ENCODE data around the gene CDC16.

Gene CDC16

DNA sequence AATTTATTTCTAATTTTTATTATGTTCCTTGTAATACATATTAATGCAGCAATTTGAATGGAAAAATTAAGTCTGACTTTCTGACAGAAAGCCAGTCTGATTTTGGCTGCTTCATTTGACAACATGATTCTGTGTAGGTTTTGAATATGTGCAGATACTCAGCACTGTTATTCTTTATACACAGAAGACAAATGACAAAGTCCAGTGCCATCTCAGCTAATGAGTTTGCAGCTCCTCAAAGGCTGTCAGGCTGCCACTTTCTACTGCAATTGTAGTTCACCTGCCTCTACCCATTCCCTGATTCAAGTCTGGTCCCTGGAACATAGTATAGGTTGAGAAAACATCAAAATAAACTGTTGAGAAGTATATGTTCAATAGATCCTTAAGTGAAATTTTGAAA is 76.7 kb downstream of the CDC16 start:
- no peak overlapping the region for H3K4me3 ChIP-seq (ENCODE audit: low read length)
- no peak for TF ChIP-seq ZNF274 (IDR thresholded peaks at IDR 0.05; ENCODE audit: low read depth, low read length)

DNA sequence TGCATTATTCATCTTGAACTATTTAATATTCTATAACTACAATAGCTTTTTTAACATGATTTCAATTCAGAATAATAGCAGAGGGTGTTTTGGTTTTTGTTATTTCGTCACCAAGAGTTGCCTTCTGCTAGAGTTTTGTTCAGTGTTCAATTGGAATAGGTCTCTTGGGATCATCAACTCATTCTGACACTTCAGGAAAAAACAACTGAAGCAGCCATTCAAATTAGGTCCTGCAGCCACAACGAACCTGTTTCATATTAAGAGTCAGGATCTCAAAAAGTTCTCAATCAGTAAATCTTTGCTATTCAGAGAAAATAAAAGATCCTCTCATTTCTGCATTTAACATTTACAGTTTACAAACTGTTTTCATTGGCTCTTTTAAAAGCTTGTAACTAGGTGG is 77.2 kb downstream of the CDC16 start:
- no peak for TF ChIP-seq ZNF274 (IDR thresholded peaks at IDR 0.05; ENCODE audit: low read depth, low read length)
- H3K4me3 ChIP-seq (ENCODE audit: low read length) = no peak overlapping the region

DNA sequence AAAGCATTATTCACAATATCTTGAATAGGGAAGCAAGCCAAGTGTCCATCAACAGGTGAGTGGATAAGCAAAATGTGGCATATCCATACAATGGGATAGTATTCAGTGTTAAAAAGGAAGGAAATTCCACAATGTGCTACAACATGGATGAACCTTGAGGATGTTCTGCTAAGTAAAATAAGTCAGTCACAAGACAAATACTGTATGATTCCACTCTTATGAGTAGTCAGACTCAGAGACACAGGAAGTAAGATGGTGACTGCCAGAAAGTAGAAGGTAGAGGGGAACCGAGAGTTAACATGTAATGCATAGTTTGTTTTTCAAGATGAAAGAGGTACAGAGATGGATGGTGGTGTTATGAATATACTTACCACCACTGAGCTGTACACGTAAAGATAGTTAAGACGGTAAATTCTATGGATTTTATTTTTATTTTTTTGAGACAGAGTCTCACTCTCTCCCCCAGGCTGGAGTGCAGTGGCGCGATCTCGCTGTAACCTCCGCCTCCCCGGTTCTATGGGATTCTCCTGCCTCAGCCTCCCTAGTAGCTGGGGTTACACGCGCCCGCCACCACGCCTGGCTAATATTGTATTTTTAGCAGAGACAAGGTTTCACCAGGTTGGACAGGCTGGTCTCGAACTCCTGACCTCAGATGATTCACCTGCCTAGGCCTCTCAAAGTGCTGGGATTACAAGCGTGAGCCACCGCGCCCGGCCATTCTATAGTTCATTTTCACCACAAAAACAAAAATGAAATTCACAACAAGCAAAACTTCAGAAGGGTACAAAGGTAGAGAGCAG is 78.6 kb downstream of the CDC16 start:
- TF ChIP-seq ZNF274 (IDR thresholded peaks at IDR 0.05; ENCODE audit: low read depth, low read length) = no peak
- H3K4me3 ChIP-seq (ENCODE audit: low read length) = peak overlapping the region; percentile 88

DNA sequence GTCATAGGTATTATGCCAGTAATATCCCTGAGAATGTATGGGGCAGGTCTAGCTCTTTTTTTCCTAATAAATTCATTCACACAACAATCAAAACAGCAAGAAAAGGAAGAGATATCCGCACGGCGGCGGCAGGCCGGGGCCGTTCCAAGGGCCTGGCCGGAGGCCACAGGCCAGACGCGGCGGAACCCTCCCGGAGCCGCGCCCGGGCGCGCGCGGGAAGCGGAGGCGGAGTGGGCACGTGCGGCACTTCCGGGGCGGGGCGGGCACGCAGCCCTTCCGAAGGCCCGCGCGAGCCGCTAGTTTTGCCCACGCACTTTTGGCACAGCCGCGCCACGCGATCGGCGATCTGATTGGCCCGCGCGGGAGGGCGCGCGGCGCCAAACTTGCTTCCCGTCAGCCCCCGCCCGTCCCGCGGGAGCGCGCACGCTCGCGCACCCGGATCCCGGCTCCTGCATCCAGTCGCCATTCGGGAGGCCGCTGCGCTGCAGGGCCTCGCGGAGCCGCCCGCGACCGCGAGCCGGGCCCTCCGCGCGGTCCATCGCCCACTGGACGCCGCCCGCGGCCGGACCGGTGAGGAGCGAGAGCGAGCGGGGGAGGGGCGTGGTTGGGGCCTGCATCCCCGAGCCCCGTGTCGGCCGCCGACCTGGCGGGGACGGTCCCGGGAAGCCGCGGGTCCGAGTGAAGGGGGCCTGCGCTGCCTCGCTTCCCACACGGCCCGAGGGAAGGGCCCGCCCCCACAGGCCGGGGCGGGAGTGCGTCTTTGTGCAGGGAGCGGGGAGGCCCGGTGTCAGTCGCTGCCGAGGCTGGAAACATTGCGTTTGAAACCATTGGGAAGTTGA is 79.6 kb downstream of the CDC16 start, which contains the start of gene CHAMP1:
Gene CHAMP1, plus strand, starts transcription at position 430 of the 839 bp plus-strand sequence. CDS start 9,340 bp downstream, outside the sequence.
- no peak for TF ChIP-seq ZNF274 (IDR thresholded peaks at IDR 0.05; ENCODE audit: low read depth, low read length)

DNA sequence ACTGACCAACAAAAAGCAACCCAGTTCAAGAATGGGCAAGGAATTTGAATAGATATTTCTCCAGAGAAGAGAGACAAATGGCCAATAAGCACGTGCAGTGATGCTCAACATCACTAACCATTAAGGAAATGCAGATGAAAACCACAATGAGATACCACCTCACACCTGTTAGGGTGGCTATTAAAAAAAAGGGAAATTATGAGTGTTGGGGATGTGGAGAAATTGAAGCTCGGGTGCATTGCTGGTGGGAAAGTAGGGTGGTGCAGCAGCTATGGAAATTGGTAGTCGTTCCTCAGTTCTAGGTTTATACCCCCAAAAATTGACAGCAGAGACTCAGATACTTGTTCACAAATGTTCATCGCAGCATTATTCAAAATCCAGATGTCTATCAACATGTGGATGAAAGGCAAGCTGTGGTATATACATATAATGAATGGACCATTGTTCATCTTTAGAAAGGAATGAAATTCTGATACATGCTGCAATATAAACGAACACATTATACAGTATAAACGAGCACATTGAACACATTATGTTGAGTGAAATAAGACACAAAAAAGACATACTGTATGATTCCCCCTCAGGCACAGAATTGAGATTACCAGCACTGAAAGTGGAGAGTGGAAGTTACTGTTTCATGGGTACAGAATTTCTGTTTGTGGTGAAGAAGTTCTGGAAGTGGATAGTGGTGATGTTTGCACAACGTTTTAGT is 80.5 kb downstream of the CDC16 start:
- no peak for TF ChIP-seq ZNF274 (IDR thresholded peaks at IDR 0.05; ENCODE audit: low read depth, low read length)
- H3K4me3 ChIP-seq (ENCODE audit: low read length) = peak overlapping the region; percentile 88

More for the DNA sequence above, 79.6 kb downstream of the CDC16 start, which contains the start of gene CHAMP1:
- H3K4me3 ChIP-seq (ENCODE audit: low read length) = peak within 1 kb of the TSS; percentile 88

DNA sequence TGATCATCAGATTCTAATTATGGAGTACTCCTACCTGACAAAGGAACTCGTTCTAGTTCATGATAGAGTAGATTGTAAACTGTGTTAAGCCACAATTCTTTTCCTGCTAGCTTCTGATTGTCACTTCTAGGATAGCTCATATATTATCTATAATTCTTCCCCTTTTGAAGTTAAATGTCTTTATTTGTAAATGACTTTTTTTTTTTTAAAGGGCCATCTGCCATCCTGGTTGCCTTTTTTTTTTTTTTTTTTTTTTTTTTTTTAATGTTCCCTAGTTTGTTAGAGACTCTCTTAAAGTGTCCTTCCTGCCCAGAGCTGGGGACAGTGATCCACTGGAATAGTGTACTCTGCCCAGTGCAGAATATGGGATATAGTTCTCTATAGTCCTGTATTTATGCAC is 83.9 kb downstream of the CDC16 start:
- H3K4me3 ChIP-seq (ENCODE audit: low read length) = no peak overlapping the region

DNA sequence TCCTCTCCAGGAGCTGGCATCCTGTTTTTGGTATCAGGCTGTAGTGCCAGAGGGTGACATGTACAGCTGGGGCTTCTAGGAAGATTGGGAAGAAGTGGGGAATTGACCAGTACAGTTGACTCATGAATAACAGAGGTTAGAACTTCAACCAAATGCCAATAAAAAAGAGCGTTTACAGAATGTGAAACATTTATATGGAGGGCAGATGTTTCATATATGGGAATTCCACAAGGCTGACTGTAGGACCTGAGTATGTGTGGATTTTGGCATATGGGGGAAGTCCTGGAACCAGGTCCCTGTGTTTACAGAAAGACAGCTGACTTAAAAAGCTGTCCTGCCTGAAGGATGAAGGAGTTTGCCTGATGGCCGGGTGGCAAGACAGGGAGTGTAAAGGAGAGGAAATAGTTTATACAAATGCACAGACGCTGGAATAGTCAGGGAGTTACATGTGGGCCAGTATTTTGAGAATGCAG is 84.8 kb downstream of the CDC16 start:
- TF ChIP-seq ZNF274 (IDR thresholded peaks at IDR 0.05; ENCODE audit: low read depth, low read length) = no peak
- no peak overlapping the region for H3K4me3 ChIP-seq (ENCODE audit: low read length)

More for the DNA sequence above, 83.9 kb downstream of the CDC16 start:
- TF ChIP-seq ZNF274 (IDR thresholded peaks at IDR 0.05; ENCODE audit: low read depth, low read length) = no peak

DNA sequence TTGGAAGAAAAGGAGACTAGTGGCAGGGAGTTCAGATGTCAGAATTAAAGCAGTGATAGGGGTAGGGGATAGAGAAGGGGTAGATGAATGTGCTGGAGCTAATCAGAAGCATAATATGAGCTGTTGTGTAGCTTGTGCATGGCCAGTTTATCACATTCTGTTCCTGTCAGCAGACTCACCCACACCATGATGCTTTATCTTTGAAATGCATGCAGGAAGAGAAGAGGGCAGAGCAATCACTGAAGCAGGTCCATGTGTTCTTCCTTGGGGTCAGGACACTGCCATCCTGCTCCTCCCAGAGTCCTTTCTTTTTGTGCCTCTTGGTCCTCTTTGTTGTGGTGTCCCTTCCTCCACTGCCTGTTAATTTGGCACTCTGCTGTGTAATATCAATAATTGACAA is 85.4 kb downstream of the CDC16 start:
- TF ChIP-seq ZNF274 (IDR thresholded peaks at IDR 0.05; ENCODE audit: low read depth, low read length) = no peak
- no peak overlapping the region for H3K4me3 ChIP-seq (ENCODE audit: low read length)

DNA sequence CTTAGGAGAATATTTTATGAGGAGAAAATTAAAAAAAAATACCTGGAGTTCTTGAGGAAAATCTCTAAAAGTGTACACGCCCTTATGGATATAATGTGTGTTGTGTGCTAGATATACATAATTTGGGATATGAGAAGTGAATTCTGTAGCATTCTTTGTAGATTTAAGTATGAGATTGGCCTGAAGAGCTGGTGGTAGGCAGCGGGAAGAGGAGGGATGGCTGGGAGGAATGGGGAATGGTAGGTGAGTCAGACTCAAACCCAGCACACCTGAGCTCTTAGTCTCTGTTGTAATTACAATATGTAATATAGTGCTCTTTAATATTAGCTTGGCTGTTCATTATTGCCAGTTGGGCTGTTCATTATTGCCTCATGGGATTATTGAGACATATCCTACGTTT is 86.6 kb downstream of the CDC16 start:
- H3K4me3 ChIP-seq (ENCODE audit: low read length) = no peak overlapping the region
- TF ChIP-seq ZNF274 (IDR thresholded peaks at IDR 0.05; ENCODE audit: low read depth, low read length) = no peak

All from GM08714 (cell line).